ENCODE measurements around the gene CUEDC1.

CUEDC1 gene

GRCh38 chr17:57915985-57916757, 39.0 kb downstream of the CUEDC1 start:
- DNase-seq (ENCODE audit: low read depth) = no peak
- no peak overlapping the region for H3K4me3 ChIP-seq (ENCODE audit: low read depth, low read length)
- TF ChIP-seq CTCF (IDR thresholded peaks at IDR 0.05; ENCODE audit: insufficient read depth, low read depth, low read length, missing control alignments) = no peak

GRCh38 chr17:57915544-57915943, 39.7 kb downstream of the CUEDC1 start:
- no peak for DNase-seq (ENCODE audit: low read depth)
- no peak overlapping the region for H3K4me3 ChIP-seq (ENCODE audit: low read depth, low read length)
- TF ChIP-seq CTCF (IDR thresholded peaks at IDR 0.05; ENCODE audit: insufficient read depth, low read depth, low read length, missing control alignments) = no peak

- no peak for DNase-seq (ENCODE audit: low read depth)
- no peak for TF ChIP-seq CTCF (IDR thresholded peaks at IDR 0.05; ENCODE audit: insufficient read depth, low read depth, low read length, missing control alignments)
- no peak overlapping the region for H3K4me3 ChIP-seq (ENCODE audit: low read depth, low read length)
These were observed 40.7 kb downstream of the CUEDC1 start for GRCh38 chr17:57914273-57915142.

GRCh38 chr17:57913575-57914272, 41.5 kb downstream of the CUEDC1 start:
- no peak for DNase-seq (ENCODE audit: low read depth)
- no peak for TF ChIP-seq CTCF (IDR thresholded peaks at IDR 0.05; ENCODE audit: insufficient read depth, low read depth, low read length, missing control alignments)
- no peak overlapping the region for H3K4me3 ChIP-seq (ENCODE audit: low read depth, low read length)

GRCh38 chr17:57911834-57912673, 43.2 kb downstream of the CUEDC1 start:
- no peak overlapping the region for H3K4me3 ChIP-seq (ENCODE audit: low read depth, low read length)
- DNase-seq (ENCODE audit: low read depth) = no peak
- TF ChIP-seq CTCF (IDR thresholded peaks at IDR 0.05; ENCODE audit: insufficient read depth, low read depth, low read length, missing control alignments) = no peak
